Cardiac septum (tissue), 1 donor: ENCODE data around the gene AFAP1. TPM values are rescaled to one million over a fixed set of nuclear protein-coding genes. Genes with fewer than 3 reads are reported as not detected.
A peak's percentile ranks its signal among the peaks of the same experiment; 100 is the strongest.

ENCODE experiments used
- DNase-seq: peaks from one replicate; pipeline ENCODE4 v3.0.0-alpha.2; 2020; ENCODE audit warnings: low spot score
- intact Hi-C: fragments of 100-400 bp; cut with DNase I; formaldehyde crosslinking; loops from one replicate; pipeline ENCODE4 v1.14.0; 2022
- long read RNA-seq: library from polyadenylated mRNA; unstranded; transcript quantifications from one replicate; pipeline ENCODE4 v2.0.0, GENCODE V29; 2021
- total RNA-seq: library from RNA; stranded (reverse); fragmentation: NEBNext Ultra II Directional; extraction: Animal tissue kit (Norgen Biotek cat#: 25700); gene quantifications from one replicate; pipeline ENCODE4 v1.2.1, GENCODE V29; 2021
- donor health status: DM: no; HTN: no; CAD: no.

AFAP1 gene
- total RNA-seq, result 8.7 TPM
- long read RNA-seq, full-length matches to known transcripts, result 2 of 8 reads
- long read RNA-seq, partial matches to known transcripts, result 0 of 8 reads
- long read RNA-seq, other reads (novel, unspliced or antisense), result 6 of 8 reads

- intact Hi-C loops, result loop anchor here (5.0 kb wide), 1 partner anchor 132 kb away; no protein-coding TSS in a partner anchor
Observed at GRCh38 chr4:7939377-7940108, at the start of gene AFAP1. AFAP1 (minus strand) TSS chr4:7939861; CDS start chr4:7872078, 67,783 bp downstream.

GRCh38 chr4:7988437-7988836 is 48.8 kb upstream of the AFAP1 start:
- DNase-seq, result no peak
- intact Hi-C loops, result loop anchor here (5.0 kb wide), 1 partner anchor 226 kb away; no protein-coding TSS in a partner anchor

More at GRCh38 chr4:7939377-7940108, at the start of gene AFAP1:
- peak; percentile 95 for DNase-seq

GRCh38 chr4:7987148-7987989 is 47.7 kb upstream of the AFAP1 start:
- intact Hi-C loops, result loop anchor here (1.0 to 5.0 kb wide), 2 partner anchors 183 to 225 kb away; no protein-coding TSS in a partner anchor
- peak; percentile 82 for DNase-seq

GRCh38 chr4:7985891-7986441 is 46.3 kb upstream of the AFAP1 start:
- intact Hi-C loops, result loop anchor here (5.0 kb wide), 1 partner anchor 224 kb away; no protein-coding TSS in a partner anchor
- no peak for DNase-seq

GRCh38 chr4:7985072-7985471 is 45.4 kb upstream of the AFAP1 start:
- intact Hi-C loops, result loop anchor here (5.0 kb wide), 1 partner anchor 223 kb away; no protein-coding TSS in a partner anchor
- DNase-seq, result no peak

GRCh38 chr4:7984286-7984925 is 44.7 kb upstream of the AFAP1 start:
- intact Hi-C loops, result no loop called here
- DNase-seq, result no peak

GRCh38 chr4:7983296-7983695 is 43.6 kb upstream of the AFAP1 start:
- no peak for DNase-seq
- intact Hi-C loops, result no loop called here

- intact Hi-C loops, result no loop called here
- no peak for DNase-seq
Observed at GRCh38 chr4:7981738-7982394, 42.2 kb upstream of the AFAP1 start.

- intact Hi-C loops, result no loop called here
Observed at GRCh38 chr4:7980036-7980435, 40.4 kb upstream of the AFAP1 start.

GRCh38 chr4:7979652-7979968 is 39.9 kb upstream of the AFAP1 start:
- intact Hi-C loops, result no loop called here
- no peak for DNase-seq

More at GRCh38 chr4:7980036-7980435, 40.4 kb upstream of the AFAP1 start:
- no peak for DNase-seq

- DNase-seq, result no peak
- intact Hi-C loops, result no loop called here
Observed at GRCh38 chr4:7978907-7979651, 39.4 kb upstream of the AFAP1 start.

- intact Hi-C loops, result no loop called here
- DNase-seq, result no peak
Observed at GRCh38 chr4:7978489-7978888, 38.8 kb upstream of the AFAP1 start.

GRCh38 chr4:7976634-7977033 is 37.0 kb upstream of the AFAP1 start:
- DNase-seq, result no peak
- intact Hi-C loops, result no loop called here

GRCh38 chr4:7976025-7976424 is 36.4 kb upstream of the AFAP1 start:
- no peak for DNase-seq
- intact Hi-C loops, result no loop called here

GRCh38 chr4:7974425-7974824 is 34.8 kb upstream of the AFAP1 start:
- no peak for DNase-seq
- intact Hi-C loops, result no loop called here

GRCh38 chr4:7973545-7973981 is 33.9 kb upstream of the AFAP1 start:
- intact Hi-C loops, result no loop called here
- no peak for DNase-seq

GRCh38 chr4:7971881-7972500 is 32.3 kb upstream of the AFAP1 start:
- DNase-seq, result no peak
- intact Hi-C loops, result no loop called here

GRCh38 chr4:7971159-7971631 is 31.5 kb upstream of the AFAP1 start:
- no peak for DNase-seq

More at GRCh38 chr4:7971159-7971631, 31.5 kb upstream of the AFAP1 start:
- intact Hi-C loops, result no loop called here
